Measurements from ENCODE around the gene EYA2. TPM values are rescaled to one million over a fixed set of nuclear protein-coding genes. Genes with fewer than 3 reads are reported as not detected.

EYA2 gene
- polyA plus RNA-seq, 12 donors, result 1.6 to 4.4 (median 2.4) TPM; not detected in 2

DNA sequence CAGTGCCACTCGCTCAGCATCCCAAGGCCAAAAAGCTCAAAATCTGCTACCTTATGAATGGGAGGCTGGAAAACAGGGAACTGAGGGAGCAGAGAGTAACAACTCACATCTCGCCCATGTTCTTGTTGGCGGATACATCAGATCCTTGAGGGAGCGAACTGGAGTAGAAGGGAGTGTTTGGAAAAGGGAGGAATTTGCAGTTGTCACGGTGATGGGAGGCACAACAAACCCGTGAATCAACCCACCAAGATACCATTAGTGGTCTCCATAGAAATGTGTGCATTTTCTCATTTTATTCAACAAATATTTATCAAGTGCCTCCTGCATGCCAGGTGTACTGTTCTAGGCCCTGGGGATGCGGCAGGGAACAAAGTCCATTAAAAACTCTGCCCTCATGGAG is 212.1 kb downstream of the EYA2 start:
- DNase-seq, result no peak

GRCh38 chr20:47108994-47109393 is 214.4 kb downstream of the EYA2 start:
- no peak for DNase-seq

DNA sequence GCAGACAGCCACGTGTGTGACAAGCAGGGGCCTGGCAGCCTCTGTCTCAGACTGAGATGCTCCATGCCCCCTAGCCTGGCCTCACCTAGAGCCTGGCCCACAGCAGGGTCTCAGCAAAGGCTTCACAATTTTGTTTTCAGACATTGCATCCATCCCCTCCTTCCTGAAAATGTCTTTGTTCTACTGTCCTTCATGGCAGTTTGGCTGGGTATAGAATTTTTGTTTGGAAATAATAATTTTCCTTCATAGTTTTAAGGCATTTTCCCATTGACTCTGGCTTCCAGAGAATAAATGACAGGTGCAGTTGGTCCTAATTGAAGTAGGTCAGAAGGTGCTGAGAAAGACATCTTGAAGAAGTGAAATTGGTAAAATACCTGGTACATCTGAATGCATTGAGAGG is 216.2 kb downstream of the EYA2 start:
- DNase-seq, result no peak

DNA sequence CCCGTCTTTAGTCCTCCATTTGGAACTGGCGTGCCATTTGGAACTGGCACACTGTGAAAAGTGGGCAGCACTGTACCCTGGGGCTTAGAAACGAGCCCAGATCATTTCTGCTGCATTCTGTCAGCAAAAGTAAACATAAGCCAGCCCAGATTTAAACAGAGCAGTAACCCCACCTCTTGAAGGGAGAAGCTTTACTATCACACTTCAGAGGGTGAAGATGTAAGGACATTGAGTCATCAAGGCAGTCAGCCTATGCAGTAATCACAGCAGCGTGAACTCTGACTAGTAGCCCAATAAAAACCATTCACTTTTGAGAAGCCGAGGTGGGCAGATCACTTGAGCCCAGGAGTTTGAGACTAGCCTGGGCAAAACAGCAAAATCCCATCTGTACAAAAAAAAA is 216.9 kb downstream of the EYA2 start:
- no peak for DNase-seq

GRCh38 chr20:47113362-47114109 is 218.9 kb downstream of the EYA2 start:
- DNase-seq, result no peak

DNA sequence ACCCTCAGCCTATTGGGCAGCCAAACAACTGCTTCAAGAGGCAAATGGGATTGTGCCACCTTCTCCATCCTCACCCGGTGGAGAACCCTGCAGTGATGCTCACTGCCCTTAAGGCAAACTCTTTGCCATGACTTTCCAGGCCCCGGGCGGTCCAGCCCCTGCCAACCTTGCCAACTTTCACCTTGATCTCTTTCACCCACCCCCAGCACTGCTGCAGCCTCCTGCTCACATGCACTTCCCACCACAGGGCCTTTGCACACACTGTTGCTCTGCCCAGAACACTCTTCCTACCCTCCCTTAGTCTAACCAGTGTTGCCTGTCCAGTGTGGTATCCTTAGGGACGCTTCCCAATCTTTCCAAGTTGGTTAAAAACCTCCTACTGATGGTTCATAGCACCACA is 221.1 kb downstream of the EYA2 start:
- no peak for DNase-seq

DNA sequence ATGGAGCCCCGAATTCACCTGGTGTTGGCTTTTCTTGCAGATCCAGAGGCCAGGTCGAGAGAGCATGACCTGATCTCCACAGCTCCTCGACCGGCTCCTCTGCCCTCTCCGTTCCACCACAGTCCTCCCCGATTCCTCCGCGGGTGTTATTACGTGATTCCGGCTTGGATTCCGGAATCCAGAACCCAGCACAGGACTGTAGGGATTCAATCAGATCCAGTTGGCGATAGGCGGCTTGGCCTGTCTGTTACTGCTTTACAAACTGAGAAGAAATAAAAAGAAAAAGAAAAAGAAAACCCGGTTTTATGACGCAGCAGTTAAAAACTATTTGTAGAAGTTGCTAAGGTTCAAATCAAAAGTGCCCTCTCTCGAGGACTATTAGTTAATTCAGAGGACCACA is 222.7 kb downstream of the EYA2 start:
- DNase-seq, result no peak

DNA sequence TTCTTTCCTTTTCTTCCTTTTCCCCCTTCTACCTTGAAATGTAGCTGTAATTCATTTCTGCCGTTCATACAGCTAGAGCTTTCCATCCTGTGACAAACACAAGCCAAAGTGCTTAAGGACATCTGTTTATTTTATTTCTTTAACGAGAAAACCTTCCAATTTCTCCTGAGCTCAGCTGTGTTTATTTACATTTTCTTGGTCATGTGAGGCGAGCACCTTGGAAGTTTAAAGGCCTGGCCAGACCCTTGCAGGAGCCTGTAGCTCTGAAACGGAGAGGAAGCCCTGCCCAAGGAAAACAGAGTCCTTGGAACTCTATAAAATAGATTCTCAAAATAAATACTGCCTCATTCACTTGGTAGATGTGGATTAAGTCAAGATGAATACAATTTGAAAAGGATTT is 223.1 kb downstream of the EYA2 start:
- peak; percentile 53 for DNase-seq

DNA sequence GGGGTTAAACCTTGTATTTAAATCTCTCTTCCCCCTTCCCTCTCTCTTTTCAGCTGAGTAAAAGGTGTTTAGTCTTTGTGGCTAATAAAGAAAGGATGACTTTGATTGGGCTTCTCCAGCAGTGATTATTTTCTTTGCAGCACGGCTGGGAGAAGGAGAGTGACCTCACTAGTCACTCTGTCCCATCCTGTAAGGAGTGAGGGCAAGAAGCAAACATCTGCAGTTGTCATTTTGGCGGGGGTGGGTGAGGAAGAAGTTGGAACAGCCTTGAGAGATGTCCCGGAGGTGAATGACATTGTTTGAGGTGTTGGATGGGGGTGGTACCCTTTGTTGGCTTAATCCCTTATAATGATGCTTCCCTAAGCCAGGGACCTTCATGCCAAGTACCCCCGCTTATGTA is 223.6 kb downstream of the EYA2 start:
- peak; percentile 49 for DNase-seq

GRCh38 chr20:47118641-47119040 is 224.0 kb downstream of the EYA2 start:
- DNase-seq, result no peak

DNA sequence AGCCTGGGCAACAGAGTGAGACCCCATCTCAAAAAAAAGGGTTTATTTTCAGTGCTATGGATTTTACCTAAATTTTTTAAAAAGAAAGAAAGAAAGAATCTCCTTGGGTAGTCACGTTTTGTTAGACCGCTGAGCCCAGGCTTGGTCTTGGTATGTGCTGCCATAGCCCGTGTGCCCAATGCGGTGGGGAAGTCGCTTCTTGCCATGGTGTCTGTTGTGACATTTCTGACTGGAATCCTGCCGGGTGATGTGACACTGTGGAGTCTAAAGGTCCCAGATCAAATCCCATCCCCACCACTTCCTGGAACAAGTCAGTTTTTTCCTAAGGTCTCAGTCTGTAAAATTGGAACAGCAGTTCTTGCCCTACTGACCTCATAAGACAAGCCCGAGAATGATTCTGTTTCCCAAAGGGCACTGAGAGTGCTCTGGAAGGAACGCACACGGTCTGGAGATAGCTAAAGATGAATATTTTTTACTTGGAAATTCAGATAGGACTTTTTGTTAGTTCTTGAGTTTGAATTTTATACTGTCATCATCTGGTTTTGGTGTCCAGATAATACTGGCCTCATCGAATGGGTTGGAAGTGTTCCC is 225.8 kb downstream of the EYA2 start:
- no peak for DNase-seq

- no peak for DNase-seq
Observed at GRCh38 chr20:47122560-47122959, 227.9 kb downstream of the EYA2 start.

- no peak for DNase-seq
Observed at GRCh38 chr20:47124181-47124717, 229.6 kb downstream of the EYA2 start.

GRCh38 chr20:47125508-47125757 is 230.8 kb downstream of the EYA2 start:
- DNase-seq, result no peak

GRCh38 chr20:47125758-47126591 is 231.3 kb downstream of the EYA2 start:
- peak; percentile 44 for DNase-seq

- DNase-seq, result no peak
Observed at GRCh38 chr20:47126709-47127108, 232.1 kb downstream of the EYA2 start.

DNA sequence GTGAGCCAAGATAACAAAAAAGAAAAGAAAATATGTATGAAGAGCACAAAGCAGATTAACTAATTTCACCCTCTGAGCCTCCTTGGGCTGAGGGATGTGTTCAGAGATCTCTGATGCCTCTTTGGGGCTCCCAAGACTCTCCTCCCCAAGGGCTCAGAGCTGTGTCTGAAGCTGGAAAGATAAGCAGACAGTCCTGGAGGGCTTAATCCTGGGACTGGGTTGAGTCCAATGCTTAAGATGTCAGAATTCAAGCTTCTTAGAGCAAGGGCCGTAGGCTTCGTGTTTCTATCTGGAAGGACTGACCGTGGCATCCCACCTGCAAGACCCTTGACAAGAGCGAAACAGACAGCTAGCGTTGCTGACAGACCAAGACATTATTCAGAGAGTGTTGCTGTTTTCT is 232.9 kb downstream of the EYA2 start:
- no peak for DNase-seq

DNA sequence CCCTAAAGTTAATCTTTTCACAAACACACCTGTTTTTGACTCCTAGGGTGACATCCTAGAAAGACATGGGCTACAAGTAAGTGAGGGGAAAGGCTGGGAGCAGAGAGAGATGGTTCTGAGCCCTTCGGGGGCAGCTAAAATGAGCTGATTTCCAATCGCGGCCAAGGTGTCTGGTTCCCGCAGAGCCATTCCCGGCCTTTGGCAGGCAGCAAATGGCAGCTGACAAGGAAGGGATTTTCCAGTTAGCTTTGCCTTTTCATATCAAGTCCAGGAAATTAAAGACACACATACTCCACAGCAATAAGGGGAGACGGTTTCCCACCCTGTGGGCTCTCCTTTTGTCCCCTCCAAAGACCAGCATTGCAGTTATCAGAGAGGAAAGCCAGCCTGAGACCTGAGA is 233.4 kb downstream of the EYA2 start:
- DNase-seq, result peak; percentile 50

- no peak for DNase-seq
Observed at GRCh38 chr20:47129306-47129705, 234.7 kb downstream of the EYA2 start.

- DNase-seq, result no peak
Observed at GRCh38 chr20:47133809-47134456, 239.3 kb downstream of the EYA2 start.

DNA sequence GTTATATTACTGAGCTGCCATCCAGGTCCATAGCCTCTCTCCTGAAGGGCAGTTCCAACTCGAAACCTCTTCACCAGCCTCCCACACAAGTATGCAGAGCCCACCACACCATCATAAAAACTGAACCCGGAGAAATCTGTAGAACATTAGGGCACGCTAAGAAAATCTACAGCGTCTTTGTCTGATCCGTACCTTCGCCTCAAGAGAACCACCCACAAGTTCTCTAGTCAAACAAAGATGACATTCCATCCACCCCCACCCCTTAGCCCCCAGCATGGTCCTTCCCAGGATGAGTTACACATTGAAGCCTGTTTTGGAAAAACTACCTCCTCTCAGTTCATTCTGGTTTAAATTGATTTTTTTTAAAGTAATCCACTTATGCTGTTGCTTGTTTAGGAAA is 242.1 kb downstream of the EYA2 start:
- DNase-seq, result no peak

GRCh38 chr20:47137231-47137870 is 242.7 kb downstream of the EYA2 start:
- no peak for DNase-seq

All from muscle of arm (tissue), 12 donors.